ENCODE measurements around the gene CER1.
"Not testable (repeated sequence)": the region's sequence is repeated elsewhere in the genome, so short reads cannot be mapped to it uniquely, and the experiment has no call there.

The CER1 gene

GRCh38 chr9:14713187-14713767 is 9.3 kb downstream of the CER1 start:
- no peak for DNase-seq

GRCh38 chr9:14710804-14711203 is 11.7 kb downstream of the CER1 start:
- no peak for DNase-seq

GRCh38 chr9:14706530-14707140 is 15.9 kb downstream of the CER1 start:
- no peak for DNase-seq

- DNase-seq = no peak
These were observed 17.5 kb downstream of the CER1 start for GRCh38 chr9:14705079-14705478.

- no peak for DNase-seq
These were observed 18.3 kb downstream of the CER1 start for GRCh38 chr9:14704281-14704680.

GRCh38 chr9:14702200-14702720 is 20.3 kb downstream of the CER1 start:
- no peak for DNase-seq

GRCh38 chr9:14693251-14693861 is 29.2 kb downstream of the CER1 start, which contains the start of gene ZDHHC21:
Gene ZDHHC21 (minus strand): TSS chr9:14693432. CDS start chr9:14674340, 19,092 bp downstream.
- peak; percentile 42 for DNase-seq

- peak; percentile 7 for DNase-seq
These were observed 29.9 kb downstream of the CER1 start for GRCh38 chr9:14692470-14693250.

GRCh38 chr9:14690948-14691730 is 31.4 kb downstream of the CER1 start:
- DNase-seq = no peak

- no peak for DNase-seq
These were observed 35.4 kb downstream of the CER1 start for GRCh38 chr9:14687042-14687719.

GRCh38 chr9:14686168-14686567 is 36.4 kb downstream of the CER1 start:
- no peak for DNase-seq

- not testable (repeated sequence) for DNase-seq
These were observed 39.9 kb downstream of the CER1 start for GRCh38 chr9:14682616-14683015.

- DNase-seq = no peak
These were observed 43.8 kb downstream of the CER1 start for GRCh38 chr9:14678776-14679175.

GRCh38 chr9:14677872-14678271 is 44.7 kb downstream of the CER1 start:
- no peak for DNase-seq

- no peak for DNase-seq
These were observed 45.1 kb downstream of the CER1 start for GRCh38 chr9:14677396-14677795.

- DNase-seq = no peak
These were observed 47.9 kb downstream of the CER1 start for GRCh38 chr9:14674630-14675029.

- no peak for DNase-seq
These were observed 51.2 kb downstream of the CER1 start for GRCh38 chr9:14671377-14671776.

- DNase-seq = no peak
These were observed 51.8 kb downstream of the CER1 start for GRCh38 chr9:14670718-14671117.
